BJ (cell line): ENCODE data around the gene APEX1. TPM values are rescaled to one million over a fixed set of nuclear protein-coding genes. Genes with fewer than 3 reads are reported as not detected.

Source experiments
- CTCF ChIA-PET: fragments of 350-600 bp; formaldehyde crosslinking; extraction: SDS; loops from one replicate; lab custom pipeline; 2021; ENCODE audit warnings: antibody characterized with exemption, inconsistent platforms; lab: Yijun Ruan, JAX
- POLR2A ChIA-PET: fragments of 300-600 bp; sonication (Branson Sonifier 250); formaldehyde crosslinking; extraction: SDS; loops from one replicate; lab custom pipeline; 2021; ENCODE audit warnings: antibody characterized with exemption; lab: Charles Lee
- DNase-seq: peaks from one replicate; pipeline ENCODE4 v3.0.0-alpha.2; 2011; ENCODE audit warnings: low read depth
- H3K27me3 ChIP-seq: 2 replicates; pipeline ENCODE4 v1.6.0; 2011; ENCODE audit warnings: low read length; ENCODE audit not compliant: control insufficient read depth, insufficient read depth
- H3K36me3 ChIP-seq: 2 replicates; pipeline ENCODE4 v1.5.1; 2011; ENCODE audit warnings: low read length; ENCODE audit not compliant: control insufficient read depth, insufficient read depth
- H3K4me3 ChIP-seq: 2 replicates; pipeline ENCODE4 v1.5.1; 2011; ENCODE audit warnings: low read depth, mild to moderate bottlenecking, control low read depth, low read length
- polyA plus RNA-seq: library from polyadenylated mRNA; depleted of rRNA; stranded (reverse); fragments of >200 nt; gene quantifications from 2 replicates; pipeline ENCODE4 v1.2.3, GENCODE V29; 2011
- TF ChIP-seq, protein P1 (sequence below): IDR thresholded peaks from 2 replicates; pipeline ENCODE4 v1.5.1; 2011; ENCODE audit warnings: low read depth, mild to moderate bottlenecking, control low read depth, inconsistent platforms, low read length, moderate library complexity; ENCODE audit not compliant: insufficient read depth

Gene APEX1
- polyA plus RNA-seq, 1 experiment, result 219 TPM

DNA sequence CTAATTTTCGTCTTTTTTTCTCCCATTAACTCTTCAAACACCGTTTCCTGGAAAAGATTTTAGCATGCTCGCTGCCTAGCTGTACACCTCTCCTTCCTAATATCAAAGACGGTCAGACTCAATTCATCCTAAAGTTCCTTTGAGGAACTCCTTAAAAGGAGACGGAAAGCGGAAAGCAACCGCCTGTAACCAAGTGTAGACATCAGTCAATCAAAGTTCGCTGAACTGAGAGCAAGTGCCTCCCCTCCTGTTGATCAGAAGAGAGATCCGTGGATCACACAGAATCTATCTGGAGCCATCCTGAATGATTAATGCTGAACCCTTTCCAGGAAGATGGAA, 41.3 kb upstream of the APEX1 start:
- ChIA-PET POLR2A (no interaction called here), CTCF (interaction anchor here (0.7 to 3.8 kb wide), 11 partner anchors 8 to 196 kb away, joined by 3 to 25 read pairs (median 11); partner anchors contain the start of genes APEX1, KLHL33 and OSGEP)
- peak overlapping the region; percentile 67 for H3K4me3 ChIP-seq
- H3K36me3 ChIP-seq, result no peaks in the 10 kb centered on the region
- no peaks in the 10 kb centered on the region for H3K27me3 ChIP-seq
- DNase-seq, result no peak
- TF ChIP-seq, protein P1, sequence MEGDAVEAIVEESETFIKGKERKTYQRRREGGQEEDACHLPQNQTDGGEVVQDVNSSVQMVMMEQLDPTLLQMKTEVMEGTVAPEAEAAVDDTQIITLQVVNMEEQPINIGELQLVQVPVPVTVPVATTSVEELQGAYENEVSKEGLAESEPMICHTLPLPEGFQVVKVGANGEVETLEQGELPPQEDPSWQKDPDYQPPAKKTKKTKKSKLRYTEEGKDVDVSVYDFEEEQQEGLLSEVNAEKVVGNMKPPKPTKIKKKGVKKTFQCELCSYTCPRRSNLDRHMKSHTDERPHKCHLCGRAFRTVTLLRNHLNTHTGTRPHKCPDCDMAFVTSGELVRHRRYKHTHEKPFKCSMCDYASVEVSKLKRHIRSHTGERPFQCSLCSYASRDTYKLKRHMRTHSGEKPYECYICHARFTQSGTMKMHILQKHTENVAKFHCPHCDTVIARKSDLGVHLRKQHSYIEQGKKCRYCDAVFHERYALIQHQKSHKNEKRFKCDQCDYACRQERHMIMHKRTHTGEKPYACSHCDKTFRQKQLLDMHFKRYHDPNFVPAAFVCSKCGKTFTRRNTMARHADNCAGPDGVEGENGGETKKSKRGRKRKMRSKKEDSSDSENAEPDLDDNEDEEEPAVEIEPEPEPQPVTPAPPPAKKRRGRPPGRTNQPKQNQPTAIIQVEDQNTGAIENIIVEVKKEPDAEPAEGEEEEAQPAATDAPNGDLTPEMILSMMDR, result no peak

DNA sequence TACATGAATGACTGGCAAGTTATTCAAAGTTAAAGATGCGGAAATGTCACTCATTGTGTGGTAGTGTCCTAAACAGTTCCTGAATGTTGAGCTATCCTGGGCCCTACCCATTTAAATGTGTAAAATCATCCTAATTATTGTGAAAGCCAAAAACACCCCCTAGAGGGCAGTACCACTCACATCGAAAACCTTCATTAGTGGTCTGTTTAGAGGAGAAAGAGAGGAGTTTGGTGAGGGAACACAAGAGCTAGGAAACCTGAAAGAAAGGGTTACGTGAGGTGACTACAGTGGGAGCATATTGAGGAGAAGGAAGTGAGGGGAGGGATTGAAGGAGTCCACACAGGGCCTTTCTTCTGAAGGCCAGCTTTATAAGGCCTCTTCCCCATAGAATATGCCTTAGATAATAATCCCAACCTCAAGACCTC, 39.2 kb upstream of the APEX1 start:
- H3K36me3 ChIP-seq, result no peaks in the 10 kb centered on the region
- no peak for DNase-seq
- no peak overlapping the region for H3K4me3 ChIP-seq
- TF ChIP-seq, protein P1, result peak; percentile 69
- POLR2A ChIA-PET, result interaction anchor here (0.5 to 1.0 kb wide), 2 partner anchors 54 to 73 kb away, joined by 3 read pairs; no protein-coding TSS in a partner anchor
- no peaks in the 10 kb centered on the region for H3K27me3 ChIP-seq
- CTCF ChIA-PET, result interaction anchor here (0.7 to 3.8 kb wide), 20 partner anchors 9 to 275 kb away, joined by 3 to 25 read pairs (median 5); partner anchors contain the start of genes APEX1, KLHL33, OSGEP and PIP4P1

DNA sequence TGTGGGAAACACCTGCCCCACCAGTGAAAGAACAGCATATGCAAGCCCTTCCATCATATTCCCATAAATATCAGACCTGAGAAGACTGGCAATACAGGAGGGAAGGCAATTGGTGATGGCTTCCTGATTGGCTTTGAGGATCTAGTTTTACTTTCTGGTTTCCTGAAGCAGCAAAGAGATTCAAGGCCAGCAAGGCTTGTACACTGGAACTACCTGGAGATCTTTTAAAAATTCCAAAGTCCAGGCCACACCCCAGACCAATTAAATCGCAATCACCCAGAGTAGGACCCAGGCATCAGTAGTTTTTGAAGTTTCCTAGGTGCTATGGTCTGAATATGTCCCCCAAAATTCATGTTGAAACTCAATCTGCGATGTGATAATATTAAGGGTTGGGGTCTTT, 38.8 kb upstream of the APEX1 start:
- Histone ChIP-seq H3K36me3 (no peaks in the 10 kb centered on the region), H3K27me3 (no peaks in the 10 kb centered on the region), H3K4me3 (no peak overlapping the region)
- TF ChIP-seq, protein P1, result no peak
- CTCF ChIA-PET, result interaction anchor here (0.7 to 3.8 kb wide), 17 partner anchors 9 to 275 kb away, joined by 3 to 25 read pairs (median 6); partner anchors contain the start of genes APEX1, KLHL33, OSGEP and PIP4P1
- DNase-seq, result no peak
- POLR2A ChIA-PET, result interaction anchor here (0.5 to 1.0 kb wide), 2 partner anchors 53 to 73 kb away, joined by 3 read pairs; no protein-coding TSS in a partner anchor

DNA sequence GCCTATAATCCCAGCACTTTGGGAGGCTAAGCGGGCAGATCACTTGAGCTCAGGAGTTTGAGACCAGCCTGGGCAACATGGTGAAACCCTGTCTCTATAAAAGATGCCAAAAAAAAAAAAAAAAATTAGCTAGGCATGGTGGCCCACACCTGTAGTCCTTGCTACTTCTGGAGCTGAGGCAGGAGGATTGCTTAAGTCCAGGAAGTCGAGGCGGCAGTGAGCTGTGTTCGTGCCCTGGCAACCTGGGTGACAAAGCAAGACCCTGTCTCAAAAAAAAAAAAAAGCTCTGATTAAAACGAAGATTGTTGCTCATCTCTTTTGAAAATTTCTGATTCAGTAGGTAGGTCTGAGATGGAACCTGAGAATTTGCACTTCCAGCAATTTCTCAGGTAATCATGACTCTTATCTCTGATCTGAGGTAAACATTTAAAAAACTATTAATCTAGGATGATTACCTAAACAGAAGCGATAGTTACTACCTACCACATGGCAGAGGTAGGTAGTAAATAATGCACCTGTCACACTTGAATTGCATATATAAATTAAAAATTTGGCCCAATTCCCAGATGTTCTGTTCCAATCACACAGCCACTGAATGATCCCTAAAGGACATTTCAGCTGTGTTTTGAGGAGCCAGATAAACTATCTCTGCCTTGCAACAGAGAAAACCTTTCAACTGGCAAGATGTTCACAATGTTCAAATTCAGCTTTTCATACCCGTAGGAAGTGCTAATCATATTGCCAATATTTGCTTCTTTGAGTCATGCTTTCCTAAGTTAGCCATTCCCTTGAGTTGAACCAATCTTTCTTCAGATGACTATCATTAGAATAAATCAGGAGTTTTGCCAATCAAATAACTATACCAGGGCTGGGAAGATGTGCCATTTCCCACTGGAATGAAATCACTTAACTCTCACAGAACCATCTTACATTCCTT, 37.5 kb upstream of the APEX1 start:
- no peaks in the 10 kb centered on the region for H3K36me3 ChIP-seq
- TF ChIP-seq, protein P1, result no peak
- no peak for DNase-seq
- H3K27me3 ChIP-seq, result no peaks in the 10 kb centered on the region
- POLR2A ChIA-PET, result no interaction called here
- CTCF ChIA-PET, result interaction anchor here (1.1 kb wide), 1 partner anchor 191 kb away, joined by 4 read pairs; no protein-coding TSS in a partner anchor
- H3K4me3 ChIP-seq, result no peak overlapping the region

DNA sequence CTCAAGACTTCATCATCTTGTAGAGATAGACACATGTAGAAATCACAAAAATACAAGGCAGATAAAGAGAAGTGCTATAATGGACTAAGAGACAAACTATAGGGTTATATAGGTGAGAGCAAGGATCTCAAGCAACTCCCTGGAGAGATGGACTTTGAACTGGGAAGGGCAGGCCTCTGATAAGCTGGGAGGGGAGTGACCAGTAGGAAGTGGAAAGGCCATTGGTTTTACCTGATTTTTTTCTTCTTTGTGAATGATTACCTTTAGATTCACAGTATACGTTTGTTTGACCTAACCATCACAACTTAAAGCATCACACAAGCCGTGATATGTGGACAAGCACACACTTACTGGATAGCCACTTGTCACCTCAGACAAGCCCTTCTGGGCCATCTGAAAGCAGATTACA, 36.5 kb upstream of the APEX1 start:
- no peak overlapping the region for H3K4me3 ChIP-seq
- POLR2A ChIA-PET, result no interaction called here
- no peak for DNase-seq
- TF ChIP-seq, protein P1, result no peak
- no peaks in the 10 kb centered on the region for H3K27me3 ChIP-seq
- no peaks in the 10 kb centered on the region for H3K36me3 ChIP-seq
- CTCF ChIA-PET, result no interaction called here
